ENCODE measurements around the gene SHF.

GRCh38 chr15:45168751-45169551 is 18.8 kb downstream of the SHF start:
- TF ChIP-seq EZH2 (IDR thresholded peaks at IDR 0.05; ENCODE audit: borderline replicate concordance, insufficient read depth, low read depth, low read length, poor library complexity, severe bottlenecking) (no peak), CTCF (IDR thresholded peaks at IDR 0.05) (no peak)

Measured in B cell (primary cell).